ENCODE data around the gene NPTXR. TPM values are rescaled to one million over a fixed set of nuclear protein-coding genes. Genes with fewer than 3 reads are reported as not detected.

The NPTXR gene
- total RNA-seq, 1 experiment from 2014 or later: 129 TPM

DNA sequence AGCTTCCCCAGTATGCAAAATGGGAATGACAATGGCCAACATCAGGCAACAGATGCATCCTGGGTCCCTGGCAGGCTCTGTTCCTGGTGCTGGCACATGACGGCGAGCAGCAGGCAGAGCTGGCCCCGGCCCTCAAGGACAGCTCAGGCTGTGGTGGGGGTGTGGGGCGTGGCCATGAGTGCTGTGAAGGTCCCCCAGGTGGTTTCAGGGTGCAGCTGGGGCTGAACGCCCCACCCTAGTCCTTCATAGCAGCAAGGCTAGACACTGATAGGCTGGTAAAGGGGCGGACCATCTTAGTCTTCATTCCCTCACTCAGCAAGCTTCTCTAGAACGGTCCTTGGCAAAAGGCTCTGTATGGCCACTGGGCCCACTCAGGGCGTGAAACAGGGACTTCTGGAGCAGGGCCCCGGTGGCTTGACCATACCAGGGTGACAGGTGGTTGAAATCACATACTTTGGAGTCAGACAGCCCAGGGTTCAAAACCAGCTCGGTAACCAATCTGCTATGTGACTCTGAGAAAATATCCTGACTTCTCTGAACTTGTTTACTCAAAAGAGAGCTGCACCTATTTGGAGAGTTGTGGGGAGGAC lies 15.1 kb downstream of the NPTXR start:
- intact Hi-C loops (cut with micrococcal nuclease; ENCODE audit: unreplicated experiment): no loop called here

DNA sequence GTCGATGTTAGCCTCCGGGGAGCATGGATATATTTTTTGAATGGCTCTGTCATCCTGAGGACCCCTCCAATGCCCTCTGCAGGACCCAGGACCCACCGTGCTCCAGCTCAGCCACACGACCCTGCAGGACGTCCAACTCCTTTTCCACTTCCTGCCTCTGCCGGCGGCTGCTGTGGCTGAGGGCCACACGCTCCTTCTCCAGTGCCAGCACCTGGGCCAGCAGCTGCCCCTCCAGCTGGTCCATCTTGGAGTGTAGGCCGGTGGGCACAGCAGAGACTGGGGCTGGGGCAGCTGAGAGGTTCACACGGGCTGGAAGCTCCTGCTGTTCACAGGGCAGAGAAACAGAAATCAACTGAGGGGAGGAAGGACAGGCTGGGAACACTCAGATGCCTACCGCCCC lies 15.6 kb downstream of the NPTXR start:
- H3K9me3 ChIP-seq (ENCODE audit: low read depth, low read length, poor library complexity, severe bottlenecking): no peaks in the 10 kb centered on the region
- TF ChIP-seq, protein P1, sequence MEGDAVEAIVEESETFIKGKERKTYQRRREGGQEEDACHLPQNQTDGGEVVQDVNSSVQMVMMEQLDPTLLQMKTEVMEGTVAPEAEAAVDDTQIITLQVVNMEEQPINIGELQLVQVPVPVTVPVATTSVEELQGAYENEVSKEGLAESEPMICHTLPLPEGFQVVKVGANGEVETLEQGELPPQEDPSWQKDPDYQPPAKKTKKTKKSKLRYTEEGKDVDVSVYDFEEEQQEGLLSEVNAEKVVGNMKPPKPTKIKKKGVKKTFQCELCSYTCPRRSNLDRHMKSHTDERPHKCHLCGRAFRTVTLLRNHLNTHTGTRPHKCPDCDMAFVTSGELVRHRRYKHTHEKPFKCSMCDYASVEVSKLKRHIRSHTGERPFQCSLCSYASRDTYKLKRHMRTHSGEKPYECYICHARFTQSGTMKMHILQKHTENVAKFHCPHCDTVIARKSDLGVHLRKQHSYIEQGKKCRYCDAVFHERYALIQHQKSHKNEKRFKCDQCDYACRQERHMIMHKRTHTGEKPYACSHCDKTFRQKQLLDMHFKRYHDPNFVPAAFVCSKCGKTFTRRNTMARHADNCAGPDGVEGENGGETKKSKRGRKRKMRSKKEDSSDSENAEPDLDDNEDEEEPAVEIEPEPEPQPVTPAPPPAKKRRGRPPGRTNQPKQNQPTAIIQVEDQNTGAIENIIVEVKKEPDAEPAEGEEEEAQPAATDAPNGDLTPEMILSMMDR (conservative IDR thresholded peaks at IDR 0.05; ENCODE audit: low read depth, low read length): no peak
- ChIA-PET CTCF (no interaction called here), POLR2A (ENCODE audit: low non-redundant PET) (interaction anchor here (0.5 kb wide), 1 partner anchor 1892 kb away, joined by 14 read pairs; no protein-coding TSS in a partner anchor)
- intact Hi-C loops (cut with micrococcal nuclease; ENCODE audit: unreplicated experiment): no loop called here
- H3K27me3 ChIP-seq (replicated peaks; ENCODE audit: insufficient read depth, low read depth, low read length, poor library complexity): no peaks in the 10 kb centered on the region
- peaks cover 8% of the 10 kb centered on the region for H3K4me1 ChIP-seq (ENCODE audit: insufficient read depth, low read length, poor library complexity, severe bottlenecking)
- no TSS peak for BruUV-seq (replicated peaks)
- H3K27ac ChIP-seq (ENCODE audit: low read depth, low read length, poor library complexity, severe bottlenecking): peak overlapping the region; percentile 30
- H3K36me3 ChIP-seq (ENCODE audit: insufficient read depth, low read length, poor library complexity, severe bottlenecking): peaks cover 45% of the 10 kb centered on the region
- H3K4me3 ChIP-seq (ENCODE audit: low read depth, low read length, poor library complexity, severe bottlenecking): no peak overlapping the region
- DNase-seq (ENCODE audit: low spot score): no peak

More for the DNA sequence above, 15.1 kb downstream of the NPTXR start:
- Histone ChIP-seq H3K27ac (ENCODE audit: low read depth, low read length, poor library complexity, severe bottlenecking) (no peak overlapping the region), H3K4me3 (ENCODE audit: low read depth, low read length, poor library complexity, severe bottlenecking) (no peak overlapping the region), H3K4me1 (ENCODE audit: insufficient read depth, low read length, poor library complexity, severe bottlenecking) (peaks cover 10% of the 10 kb centered on the region), H3K36me3 (ENCODE audit: insufficient read depth, low read length, poor library complexity, severe bottlenecking) (peaks cover 41% of the 10 kb centered on the region), H3K9me3 (ENCODE audit: low read depth, low read length, poor library complexity, severe bottlenecking) (no peaks in the 10 kb centered on the region), H3K27me3 (replicated peaks; ENCODE audit: insufficient read depth, low read depth, low read length, poor library complexity) (no peaks in the 10 kb centered on the region)
- no peak for DNase-seq (ENCODE audit: low spot score)
- ChIA-PET CTCF (no interaction called here), POLR2A (ENCODE audit: low non-redundant PET) (no interaction called here)
- TF ChIP-seq, protein P1 (conservative IDR thresholded peaks at IDR 0.05; ENCODE audit: low read depth, low read length): no peak
- TF ChIP-seq EZH2 (IDR thresholded peaks at IDR 0.05; ENCODE audit: borderline replicate concordance, low read depth, low read length, poor library complexity, severe bottlenecking): no peak
- no TSS peak for BruUV-seq (replicated peaks)

DNA sequence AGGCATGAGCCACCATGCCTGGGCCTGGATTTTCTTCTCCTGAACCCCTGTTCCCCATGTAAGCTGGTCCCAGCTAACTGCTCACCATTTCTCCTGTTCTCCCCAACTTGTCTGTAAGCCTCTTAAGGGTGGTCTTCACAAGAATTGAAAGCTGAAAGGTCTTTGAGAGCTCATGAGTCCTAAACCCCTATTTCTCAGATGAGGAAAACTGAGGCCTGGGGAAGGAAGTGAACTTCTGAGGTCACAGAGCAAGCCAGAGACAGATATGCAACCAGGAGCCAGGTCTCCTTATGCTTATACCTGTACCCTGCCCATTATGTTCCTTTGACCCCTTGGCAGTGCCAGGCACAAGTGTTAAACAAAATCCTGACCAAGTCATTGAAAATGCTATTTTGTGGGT lies 16.3 kb downstream of the NPTXR start:
- no peak for DNase-seq (ENCODE audit: low spot score)
- CTCF ChIA-PET: no interaction called here
- no TSS peak for BruUV-seq (replicated peaks)
- TF ChIP-seq, protein P1 (conservative IDR thresholded peaks at IDR 0.05; ENCODE audit: low read depth, low read length): no peak
- TF ChIP-seq EZH2 (IDR thresholded peaks at IDR 0.05; ENCODE audit: borderline replicate concordance, low read depth, low read length, poor library complexity, severe bottlenecking): no peak
- H3K27ac ChIP-seq (ENCODE audit: low read depth, low read length, poor library complexity, severe bottlenecking): no peak overlapping the region
- peaks cover 50% of the 10 kb centered on the region for H3K36me3 ChIP-seq (ENCODE audit: insufficient read depth, low read length, poor library complexity, severe bottlenecking)
- H3K9me3 ChIP-seq (ENCODE audit: low read depth, low read length, poor library complexity, severe bottlenecking): no peaks in the 10 kb centered on the region
- H3K27me3 ChIP-seq (replicated peaks; ENCODE audit: insufficient read depth, low read depth, low read length, poor library complexity): no peaks in the 10 kb centered on the region
- intact Hi-C loops (cut with micrococcal nuclease; ENCODE audit: unreplicated experiment): no loop called here
- H3K4me3 ChIP-seq (ENCODE audit: low read depth, low read length, poor library complexity, severe bottlenecking): no peak overlapping the region
- peaks cover 1% of the 10 kb centered on the region for H3K4me1 ChIP-seq (ENCODE audit: insufficient read depth, low read length, poor library complexity, severe bottlenecking)
- POLR2A ChIA-PET (ENCODE audit: low non-redundant PET): interaction anchor here (0.5 kb wide), 1 partner anchor 1892 kb away, joined by 14 read pairs; no protein-coding TSS in a partner anchor
